GM23338 (cell line): Measurements from ENCODE around the gene CEMIP2. TPM values are rescaled to one million over a fixed set of nuclear protein-coding genes. Genes with fewer than 3 reads are reported as not detected.
A peak's percentile ranks its signal among the peaks of the same experiment; 100 is the strongest.

ENCODE experiments used
- ATAC-seq: fragments of 200-7000 bp; cut with Tn5 transposase; 3 replicates; pipeline ENCODE4 v1.9.1; 2020
- DNase-seq: peaks from one replicate; pipeline ENCODE4 v3.0.0-alpha.2; 2015; ENCODE audit warnings: low spot score
- H2AFZ ChIP-seq: fragments of 200-600 bp; sonication (generic); 2 replicates; pipeline ENCODE4 v1.8.0; 2016; ENCODE audit warnings: antibody characterized with exemption, mild to moderate bottlenecking, moderate library complexity
- H3F3A ChIP-seq: fragments of 200-600 bp; sonication (generic); replicated peaks from 2 replicates; pipeline ENCODE4 v1.8.0; 2017; ENCODE audit warnings: antibody characterized with exemption, mixed run types, low read depth
- H3K27ac ChIP-seq: fragments of 200-600 bp; sonication (generic); 2 replicates; pipeline ENCODE4 v1.6.1; 2016; ENCODE audit warnings: low read depth
- H3K27me3 ChIP-seq: fragments of 200-600 bp; sonication (generic); 2 replicates; pipeline ENCODE4 v1.8.0; 2016; ENCODE audit warnings: mild to moderate bottlenecking, mixed run types, moderate library complexity; ENCODE audit not compliant: insufficient read depth
- H3K36me3 ChIP-seq: fragments of 200-600 bp; sonication (generic); 2 replicates; pipeline ENCODE4 v1.8.0; 2016; ENCODE audit warnings: mild to moderate bottlenecking; ENCODE audit not compliant: insufficient read depth
- H3K4me1 ChIP-seq: fragments of 200-600 bp; sonication (generic); 2 replicates; pipeline ENCODE4 v1.8.0; 2016; ENCODE audit warnings: mild to moderate bottlenecking, moderate library complexity; ENCODE audit not compliant: insufficient read depth
- H3K4me2 ChIP-seq: fragments of 200-600 bp; sonication (generic); 2 replicates; pipeline ENCODE4 v1.7.1; 2017; ENCODE audit warnings: mixed run types
- H3K4me3 ChIP-seq: fragments of 200-600 bp; sonication (generic); 2 replicates; pipeline ENCODE4 v1.6.1; 2016; ENCODE audit warnings: mixed run types
- H3K79me2 ChIP-seq: fragments of 200-600 bp; sonication (generic); replicated peaks from 2 replicates; pipeline ENCODE4 v1.8.0; 2017; ENCODE audit warnings: mild to moderate bottlenecking; ENCODE audit not compliant: insufficient read depth
- H3K9me2 ChIP-seq: fragments of 200-600 bp; sonication (generic); 2 replicates; pipeline ENCODE4 v1.8.0; 2017; ENCODE audit not compliant: insufficient read depth
- H4K20me1 ChIP-seq: fragments of 200-600 bp; sonication (generic); replicated peaks from 2 replicates; pipeline ENCODE4 v1.8.0; 2017; ENCODE audit warnings: mild to moderate bottlenecking; ENCODE audit not compliant: insufficient read depth
- H3K27ac Mint-ChIP-seq: 2 replicates; pipeline ENCODE4 v1.8.0; 2020; ENCODE audit warnings: inconsistent platforms, mild to moderate bottlenecking, moderate library complexity, mixed read lengths
- H3K27me3 Mint-ChIP-seq: 3 replicates; pipeline ENCODE4 v1.8.0; 2022; ENCODE audit warnings: low read depth, mild to moderate bottlenecking, moderate library complexity, mixed read lengths, inconsistent platforms; ENCODE audit not compliant: insufficient read depth, poor library complexity
- H3K36me3 Mint-ChIP-seq: 3 replicates; pipeline ENCODE4 v1.8.0; 2021; ENCODE audit warnings: low read depth, mild to moderate bottlenecking, inconsistent platforms, moderate library complexity, mixed read lengths
- H3K4me1 Mint-ChIP-seq: 3 replicates; pipeline ENCODE4 v1.8.0; 2020; ENCODE audit warnings: mild to moderate bottlenecking, inconsistent platforms, mixed read lengths
- H3K4me3 Mint-ChIP-seq: 3 replicates; pipeline ENCODE4 v1.8.0; 2021; ENCODE audit warnings: moderate library complexity, mild to moderate bottlenecking, inconsistent platforms, mixed read lengths
- H3K9me3 Mint-ChIP-seq: 3 replicates; pipeline ENCODE4 v1.8.0; 2020; ENCODE audit warnings: moderate library complexity, mild to moderate bottlenecking, inconsistent platforms, mixed read lengths
- CREB1 ChIP-seq: fragments of 250-450 bp; sonication (Bioruptor Pico); IDR thresholded peaks from 2 replicates; pipeline ENCODE4 v1.5.0; 2020; ENCODE audit warnings: low read depth, mild to moderate bottlenecking, moderate library complexity
- CTCF ChIP-seq, 2 experiments: fragments of 200-600 bp in 1 of 2; sonication (generic) in 1 of 2; conservative IDR thresholded peaks; 2 replicates each; pipeline versions ENCODE4 v1.5.1 to v1.6.1; 2016 to 2017; ENCODE audit warnings: antibody characterized with exemption in 2 of 2, low read depth in 2 of 2, mild to moderate bottlenecking in 2 of 2, moderate library complexity in 1 of 2
- EZH2 ChIP-seq: fragments of 200-600 bp; sonication (generic); IDR thresholded peaks from one replicate; pipeline ENCODE4 v1.8.0; 2017; ENCODE audit warnings: antibody characterized with exemption, mild to moderate bottlenecking, low read depth; ENCODE audit not compliant: unreplicated experiment
- EZH2phosphoT487 ChIP-seq: fragments of 200-600 bp; sonication (generic); IDR thresholded peaks from one replicate; pipeline ENCODE4 v1.8.1; 2018; ENCODE audit warnings: antibody characterized with exemption; ENCODE audit not compliant: unreplicated experiment
- JUNB ChIP-seq: IDR thresholded peaks from one replicate; pipeline ENCODE4 v1.6.1; 2016; ENCODE audit warnings: antibody characterized with exemption; ENCODE audit not compliant: unreplicated experiment
- NANOG ChIP-seq: IDR thresholded peaks from 2 replicates; pipeline ENCODE4 v1.6.1; 2016; ENCODE audit warnings: antibody characterized with exemption, borderline replicate concordance
- POLR2AphosphoS5 ChIP-seq: IDR thresholded peaks from 2 replicates; pipeline ENCODE4 v1.6.1; 2016; ENCODE audit warnings: antibody characterized with exemption, low read depth
- STAT1 ChIP-seq: IDR thresholded peaks from one replicate; pipeline ENCODE4 v1.6.1; 2016; ENCODE audit warnings: antibody characterized with exemption; ENCODE audit not compliant: unreplicated experiment
- ZNF114 ChIP-seq: fragments of 250-450 bp; sonication (Bioruptor Pico); IDR thresholded peaks from 2 replicates; pipeline ENCODE4 v1.5.0; 2020; ENCODE audit warnings: mild to moderate bottlenecking, moderate library complexity
- ZNF331 ChIP-seq: fragments of 250-450 bp; sonication (Bioruptor Pico); IDR thresholded peaks from 2 replicates; pipeline ENCODE4 v1.5.0; 2020; ENCODE audit warnings: low read depth, mild to moderate bottlenecking, moderate library complexity
- ZNF462 ChIP-seq: fragments of 250-450 bp; sonication (Bioruptor Pico); IDR thresholded peaks from 2 replicates; pipeline ENCODE4 v1.5.0; 2020; ENCODE audit warnings: mild to moderate bottlenecking, moderate library complexity
- polyA plus RNA-seq: library from polyadenylated mRNA; unstranded; fragments of >200 nt; fragmentation: Nextera tagmentation; extraction: Ambion mirVana; gene quantifications from 2 replicates; pipeline ENCODE4 v1.2.1, GENCODE V29; 2016
- total RNA-seq: library from RNA; depleted of rRNA; stranded (reverse); fragments of >200 nt; shearing (Covaris generic); gene quantifications from 2 replicates; pipeline ENCODE4 v1.2.3, GENCODE V29; 2014
- TF ChIP-seq, protein P1 (sequence below): IDR thresholded peaks from one replicate; pipeline ENCODE4 v1.6.1; 2018; ENCODE audit warnings: antibody characterized with exemption; ENCODE audit not compliant: unreplicated experiment
- TF ChIP-seq, protein P2 (sequence below): IDR thresholded peaks from 2 replicates; pipeline ENCODE4 v1.6.1; 2016; ENCODE audit warnings: antibody characterized with exemption

Gene CEMIP2
- total and polyA plus RNA-seq, 2 experiments from 2014 or later: 23.0 to 76.7 TPM

GRCh38 chr9:71734950-71735349, 33.4 kb downstream of the CEMIP2 start:
- peaks cover 22% of the 10 kb centered on the region for H3K79me2 ChIP-seq
- peaks cover 2% of the 10 kb centered on the region; the same call in 1 of the 2 replicates for H4K20me1 ChIP-seq
- DNase-seq: no peak
- H2AFZ ChIP-seq: no peak overlapping the region
- H3K4me3 ChIP-seq: no peak overlapping the region
- H3K4me1 ChIP-seq: no peaks in the 10 kb centered on the region; the same call in 1 of the 2 replicates
- H3K27me3 ChIP-seq: no peaks in the 10 kb centered on the region
- H3K27ac ChIP-seq: 0 out of 2 replicates have a peak overlapping the region, but pooled peaks have one; percentile 39
- Mint-ChIP-seq H3K4me1 (peaks cover 8% of the 10 kb centered on the region; the same call in 2 of the 3 replicates), H3K4me3 (no peak overlapping the region), H3K27ac (no peak overlapping the region; the same call in 1 of the 2 replicates), H3K27me3 (no peaks in the 10 kb centered on the region), H3K36me3 (peaks cover 61% of the 10 kb centered on the region), H3K9me3 (no peaks in the 10 kb centered on the region)
- TF ChIP-seq STAT1 (no peak), NANOG (no peak), CREB1 (CRISPR knock-in tag) (no peak), POLR2AphosphoS5 (no peak), JUNB (no peak), EZH2phosphoT487 (no peak), ZNF331 (CRISPR knock-in tag) (no peak), EZH2 (no peak), ZNF114 (CRISPR knock-in tag) (no peak), ZNF462 (CRISPR knock-in tag) (no peak), CTCF (conservative IDR thresholded peaks at IDR 0.05; ENCODE audit: low read depth in 2 of 2) (no peak)
- TF ChIP-seq, protein P1, sequence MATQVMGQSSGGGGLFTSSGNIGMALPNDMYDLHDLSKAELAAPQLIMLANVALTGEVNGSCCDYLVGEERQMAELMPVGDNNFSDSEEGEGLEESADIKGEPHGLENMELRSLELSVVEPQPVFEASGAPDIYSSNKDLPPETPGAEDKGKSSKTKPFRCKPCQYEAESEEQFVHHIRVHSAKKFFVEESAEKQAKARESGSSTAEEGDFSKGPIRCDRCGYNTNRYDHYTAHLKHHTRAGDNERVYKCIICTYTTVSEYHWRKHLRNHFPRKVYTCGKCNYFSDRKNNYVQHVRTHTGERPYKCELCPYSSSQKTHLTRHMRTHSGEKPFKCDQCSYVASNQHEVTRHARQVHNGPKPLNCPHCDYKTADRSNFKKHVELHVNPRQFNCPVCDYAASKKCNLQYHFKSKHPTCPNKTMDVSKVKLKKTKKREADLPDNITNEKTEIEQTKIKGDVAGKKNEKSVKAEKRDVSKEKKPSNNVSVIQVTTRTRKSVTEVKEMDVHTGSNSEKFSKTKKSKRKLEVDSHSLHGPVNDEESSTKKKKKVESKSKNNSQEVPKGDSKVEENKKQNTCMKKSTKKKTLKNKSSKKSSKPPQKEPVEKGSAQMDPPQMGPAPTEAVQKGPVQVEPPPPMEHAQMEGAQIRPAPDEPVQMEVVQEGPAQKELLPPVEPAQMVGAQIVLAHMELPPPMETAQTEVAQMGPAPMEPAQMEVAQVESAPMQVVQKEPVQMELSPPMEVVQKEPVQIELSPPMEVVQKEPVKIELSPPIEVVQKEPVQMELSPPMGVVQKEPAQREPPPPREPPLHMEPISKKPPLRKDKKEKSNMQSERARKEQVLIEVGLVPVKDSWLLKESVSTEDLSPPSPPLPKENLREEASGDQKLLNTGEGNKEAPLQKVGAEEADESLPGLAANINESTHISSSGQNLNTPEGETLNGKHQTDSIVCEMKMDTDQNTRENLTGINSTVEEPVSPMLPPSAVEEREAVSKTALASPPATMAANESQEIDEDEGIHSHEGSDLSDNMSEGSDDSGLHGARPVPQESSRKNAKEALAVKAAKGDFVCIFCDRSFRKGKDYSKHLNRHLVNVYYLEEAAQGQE: no peak
- TF ChIP-seq, protein P2, sequence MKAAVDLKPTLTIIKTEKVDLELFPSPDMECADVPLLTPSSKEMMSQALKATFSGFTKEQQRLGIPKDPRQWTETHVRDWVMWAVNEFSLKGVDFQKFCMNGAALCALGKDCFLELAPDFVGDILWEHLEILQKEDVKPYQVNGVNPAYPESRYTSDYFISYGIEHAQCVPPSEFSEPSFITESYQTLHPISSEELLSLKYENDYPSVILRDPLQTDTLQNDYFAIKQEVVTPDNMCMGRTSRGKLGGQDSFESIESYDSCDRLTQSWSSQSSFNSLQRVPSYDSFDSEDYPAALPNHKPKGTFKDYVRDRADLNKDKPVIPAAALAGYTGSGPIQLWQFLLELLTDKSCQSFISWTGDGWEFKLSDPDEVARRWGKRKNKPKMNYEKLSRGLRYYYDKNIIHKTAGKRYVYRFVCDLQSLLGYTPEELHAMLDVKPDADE: no peak
- peaks cover 11% of the 10 kb centered on the region; the same call in 1 of the 2 replicates for H3K36me3 ChIP-seq
- no peaks in the 10 kb centered on the region for H3K9me2 ChIP-seq
- no peak overlapping the region for H3K4me2 ChIP-seq
- H3F3A ChIP-seq: no peaks in the 10 kb centered on the region
- ATAC-seq: no peak
